Endothelial cell (in vitro differentiated cells): ENCODE measurements around the gene CTNNA1. TPM values are rescaled to one million over a fixed set of nuclear protein-coding genes. Genes with fewer than 3 reads are reported as not detected.

ENCODE experiments used
- DNase-seq: peaks from one replicate; pipeline ENCODE4 v3.0.0; 2021; ENCODE audit warnings: low spot score
- H3K27ac Mint-ChIP-seq: one replicate; pipeline ENCODE4 v1.8.0; 2021; ENCODE audit warnings: mixed read lengths, inconsistent platforms; ENCODE audit not compliant: unreplicated experiment
- H3K27me3 Mint-ChIP-seq: one replicate; pipeline ENCODE4 v1.8.0; 2021; ENCODE audit warnings: mild to moderate bottlenecking, moderate library complexity, mixed read lengths, inconsistent platforms; ENCODE audit not compliant: unreplicated experiment
- H3K36me3 Mint-ChIP-seq: one replicate; pipeline ENCODE4 v1.8.0; 2021; ENCODE audit warnings: mild to moderate bottlenecking, low read depth, mixed read lengths, inconsistent platforms; ENCODE audit not compliant: unreplicated experiment
- H3K4me1 Mint-ChIP-seq: one replicate; pipeline ENCODE4 v1.8.0; 2021; ENCODE audit warnings: mild to moderate bottlenecking, mixed read lengths, inconsistent platforms; ENCODE audit not compliant: unreplicated experiment
- H3K4me3 Mint-ChIP-seq: one replicate; pipeline ENCODE4 v1.8.0; 2021; ENCODE audit warnings: mild to moderate bottlenecking, mixed read lengths, inconsistent platforms; ENCODE audit not compliant: unreplicated experiment
- H3K9me3 Mint-ChIP-seq: one replicate; pipeline ENCODE4 v1.8.0; 2021; ENCODE audit warnings: mixed read lengths, inconsistent platforms; ENCODE audit not compliant: unreplicated experiment
- total RNA-seq: library from RNA; stranded (reverse); fragmentation: NEBNext Ultra II Directional; extraction: Animal tissue kit (Norgen Biotek cat#: 25700); gene quantifications from one replicate; pipeline ENCODE4 v1.2.1, GENCODE V29; 2021; ENCODE audit not compliant: unreplicated experiment
- TF ChIP-seq, protein P1 (sequence below): fragments of 200-600 bp; sonication (generic); IDR thresholded peaks from one replicate; pipeline ENCODE4 v1.5.0; 2021; ENCODE audit warnings: antibody characterized with exemption; ENCODE audit not compliant: unreplicated experiment

Gene CTNNA1
- total RNA-seq, 1 donor from 2014 or later, result 521 TPM

GRCh38 chr5:138981131-138981530, 227.9 kb downstream of the CTNNA1 start:
- no peak for DNase-seq
- Mint-ChIP-seq H3K4me1 (peaks cover 28% of the 10 kb centered on the region), H3K9me3 (no peaks in the 10 kb centered on the region), H3K27ac (no peak overlapping the region), H3K4me3 (no peak overlapping the region), H3K36me3 (peaks cover 5% of the 10 kb centered on the region), H3K27me3 (peaks cover 8% of the 10 kb centered on the region)
- TF ChIP-seq, protein P1, sequence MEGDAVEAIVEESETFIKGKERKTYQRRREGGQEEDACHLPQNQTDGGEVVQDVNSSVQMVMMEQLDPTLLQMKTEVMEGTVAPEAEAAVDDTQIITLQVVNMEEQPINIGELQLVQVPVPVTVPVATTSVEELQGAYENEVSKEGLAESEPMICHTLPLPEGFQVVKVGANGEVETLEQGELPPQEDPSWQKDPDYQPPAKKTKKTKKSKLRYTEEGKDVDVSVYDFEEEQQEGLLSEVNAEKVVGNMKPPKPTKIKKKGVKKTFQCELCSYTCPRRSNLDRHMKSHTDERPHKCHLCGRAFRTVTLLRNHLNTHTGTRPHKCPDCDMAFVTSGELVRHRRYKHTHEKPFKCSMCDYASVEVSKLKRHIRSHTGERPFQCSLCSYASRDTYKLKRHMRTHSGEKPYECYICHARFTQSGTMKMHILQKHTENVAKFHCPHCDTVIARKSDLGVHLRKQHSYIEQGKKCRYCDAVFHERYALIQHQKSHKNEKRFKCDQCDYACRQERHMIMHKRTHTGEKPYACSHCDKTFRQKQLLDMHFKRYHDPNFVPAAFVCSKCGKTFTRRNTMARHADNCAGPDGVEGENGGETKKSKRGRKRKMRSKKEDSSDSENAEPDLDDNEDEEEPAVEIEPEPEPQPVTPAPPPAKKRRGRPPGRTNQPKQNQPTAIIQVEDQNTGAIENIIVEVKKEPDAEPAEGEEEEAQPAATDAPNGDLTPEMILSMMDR, result no peak

- Mint-ChIP-seq H3K27ac (no peak overlapping the region), H3K27me3 (peaks cover 8% of the 10 kb centered on the region), H3K9me3 (no peaks in the 10 kb centered on the region), H3K4me3 (no peak overlapping the region), H3K4me1 (peaks cover 28% of the 10 kb centered on the region), H3K36me3 (peaks cover 5% of the 10 kb centered on the region)
- TF ChIP-seq, protein P1, result no peak
- DNase-seq, result no peak
These were observed 228.4 kb downstream of the CTNNA1 start for GRCh38 chr5:138981586-138981985.

GRCh38 chr5:138983984-138984383, 230.8 kb downstream of the CTNNA1 start:
- Mint-ChIP-seq H3K36me3 (no peaks in the 10 kb centered on the region), H3K4me3 (no peak overlapping the region), H3K4me1 (peaks cover 16% of the 10 kb centered on the region), H3K27me3 (peaks cover 8% of the 10 kb centered on the region), H3K27ac (no peak overlapping the region), H3K9me3 (no peaks in the 10 kb centered on the region)
- TF ChIP-seq, protein P1, result no peak
- no peak for DNase-seq

Other genes starting within 250 kb of the CTNNA1 start
- gene ETF1, start 210.2 kb upstream of the CTNNA1 start, total RNA-seq, result 84.7 TPM
- 128 TPM for gene HSPA9, start 178.0 kb upstream of the CTNNA1 start, total RNA-seq
- gene LRRTM2, start 121.9 kb downstream of the CTNNA1 start, total RNA-seq, result not detected